Gastrocnemius medialis (tissue), 4 donors: Measurements from ENCODE around the gene THADA. TPM values are rescaled to one million over a fixed set of nuclear protein-coding genes. Genes with fewer than 3 reads are reported as not detected.

Source experiments
- ATAC-seq, 2 donors: fragments of 150-250 bp; one replicate each; pipeline ENCODE4 v1.9.1; 2016
- DNase-seq, 2 donors: peaks; one replicate each; pipeline ENCODE4 v3.0.0-alpha.2; 2019
- H3K27ac ChIP-seq, 4 donors: fragments of 200-600 bp; sonication (generic); 1 replicate in 1 of 4; 2 replicates in 3 of 4; pipeline ENCODE4 v1.5.1; 2016 to 2018; ENCODE audit warnings: mild to moderate bottlenecking in 2 of 4, moderate library complexity in 1 of 4
- H3K27me3 ChIP-seq, 3 donors: fragments of 200-600 bp; sonication (generic) in 2 of 3; 1 replicate in 1 of 3; 2 replicates in 2 of 3; pipeline versions ENCODE4 v1.5.1 to v1.6.0; 2016 to 2019; ENCODE audit warnings: mild to moderate bottlenecking in 1 of 3, moderate library complexity in 1 of 3
- H3K36me3 ChIP-seq, 2 donors: fragments of 200-600 bp; sonication (generic) in 1 of 2; one replicate each; pipeline ENCODE4 v1.5.1; 2017 to 2018
- H3K4me1 ChIP-seq, 2 donors: fragments of 200-600 bp; sonication (generic) in 1 of 2; one replicate each; pipeline ENCODE4 v1.5.1; 2016 to 2017; ENCODE audit warnings: mild to moderate bottlenecking in 2 of 2
- H3K4me3 ChIP-seq, 4 donors: fragments of 200-600 bp; sonication (generic) in 3 of 4; 1 replicate in 1 of 4; 2 replicates in 3 of 4; pipeline ENCODE4 v1.5.1; 2016 to 2019; ENCODE audit warnings: mild to moderate bottlenecking in 2 of 4
- H3K9me3 ChIP-seq, 3 donors: fragments of 200-600 bp; sonication (generic) in 2 of 3; 1 replicate in 1 of 3; 2 replicates in 2 of 3; pipeline ENCODE4 v1.5.1; 2016 to 2019
- CTCF ChIP-seq, 5 experiments: fragments of 450-650 bp in 3 of 5; fragments of 200-600 bp in 2 of 5; sonication (generic) in 2 of 5; IDR thresholded peaks in 4 of 5; conservative IDR thresholded peaks in 1 of 5; 1 replicate in 4 of 5; 2 replicates in 1 of 5; pipeline ENCODE4 v1.5.1; 2016 to 2019; ENCODE audit warnings: antibody characterized with exemption in 5 of 5, mild to moderate bottlenecking in 3 of 5, moderate library complexity in 3 of 5
- POLR2A ChIP-seq, 2 donors: fragments of 450-650 bp; IDR thresholded peaks; one replicate each; pipeline ENCODE4 v1.6.1; 2017; ENCODE audit warnings: antibody characterized with exemption in 2 of 2, mild to moderate bottlenecking in 2 of 2, moderate library complexity in 2 of 2
- in situ Hi-C, 4 donors: fragments of 200-750 bp; cut with MboI; loops; one replicate each; pipeline versions ENCODE4 v1.15.0 to v1.8.0; 2017; ENCODE audit warnings: low sequenced_read_pairs in 4 of 4
- intact Hi-C: fragments of 100-400 bp; cut with DNase I; formaldehyde crosslinking; loops from one replicate; pipeline ENCODE4 v1.15.1; 2023; ENCODE audit warnings: low total_unique reads
- total RNA-seq, 4 donors: library from RNA; depleted of rRNA; stranded (reverse); fragments of >200 nt; gene quantifications; one replicate each; pipeline versions ENCODE4 v1.1.0 to v1.2.3, GENCODE V29; 2016

THADA gene
- total RNA-seq, 4 donors from 2014 or later, result 13.6 to 19.0 (median 16.2) TPM

GRCh38 chr2:43507137-43507536 lies 88.7 kb downstream of the THADA start:
- Histone ChIP-seq H3K27me3 (no peaks in the 10 kb centered on the region), H3K4me1 (no peaks in the 10 kb centered on the region), H3K9me3 (no peaks in the 10 kb centered on the region), H3K4me3 (no peak overlapping the region), H3K36me3 (peaks cover 0 to 10% of the 10 kb centered on the region in 2 donors), H3K27ac (no peak overlapping the region)
- DNase-seq (no peak), ATAC-seq (no peak)
- TF ChIP-seq CTCF (IDR thresholded peaks at IDR 0.05 in 4 of 5, conservative IDR thresholded peaks at IDR 0.05 in 1 of 5), result no peak
- no peak for TF ChIP-seq POLR2A (IDR thresholded peaks at IDR 0.05)
- in situ Hi-C loops, result no loop called here
- intact Hi-C loops, result no loop called here

GRCh38 chr2:43495727-43496126 lies 100.1 kb downstream of the THADA start:
- DNase-seq, result no peak
- no peak overlapping the region for H3K4me3 ChIP-seq
- H3K4me1 ChIP-seq, result no peaks in the 10 kb centered on the region
- H3K36me3 ChIP-seq, result peaks cover 0 to 13% of the 10 kb centered on the region in 2 donors
- no peak for TF ChIP-seq POLR2A (IDR thresholded peaks at IDR 0.05)
- TF ChIP-seq CTCF (IDR thresholded peaks at IDR 0.05 in 4 of 5, conservative IDR thresholded peaks at IDR 0.05 in 1 of 5), result no peak
- ATAC-seq, result no peak
- no peaks in the 10 kb centered on the region for H3K27me3 ChIP-seq
- intact Hi-C loops (no loop called here), in situ Hi-C loops (loop anchor here in 1 of 4 donors (5.0 kb wide), 1 partner anchor 42 kb away; no protein-coding TSS in a partner anchor)
- H3K9me3 ChIP-seq, result no peaks in the 10 kb centered on the region
- no peak overlapping the region for H3K27ac ChIP-seq

GRCh38 chr2:43493954-43494353 lies 101.9 kb downstream of the THADA start:
- peaks cover 0 to 13% of the 10 kb centered on the region in 2 donors for H3K36me3 ChIP-seq
- intact Hi-C loops (no loop called here), in situ Hi-C loops (no loop called here)
- no peak for ATAC-seq
- H3K27me3 ChIP-seq, result no peaks in the 10 kb centered on the region
- TF ChIP-seq POLR2A (IDR thresholded peaks at IDR 0.05), result no peak
- TF ChIP-seq CTCF (IDR thresholded peaks at IDR 0.05 in 4 of 5, conservative IDR thresholded peaks at IDR 0.05 in 1 of 5), result no peak
- no peak overlapping the region for H3K27ac ChIP-seq
- H3K4me1 ChIP-seq, result no peaks in the 10 kb centered on the region
- H3K9me3 ChIP-seq, result no peaks in the 10 kb centered on the region
- no peak overlapping the region for H3K4me3 ChIP-seq
- no peak for DNase-seq

GRCh38 chr2:43491065-43491639 lies 104.7 kb downstream of the THADA start:
- in situ Hi-C loops (no loop called here), intact Hi-C loops (no loop called here)
- ATAC-seq, result no peak
- H3K4me3 ChIP-seq, result no peak overlapping the region
- H3K9me3 ChIP-seq, result no peaks in the 10 kb centered on the region
- no peaks in the 10 kb centered on the region for H3K27me3 ChIP-seq
- no peak for TF ChIP-seq CTCF (IDR thresholded peaks at IDR 0.05 in 4 of 5, conservative IDR thresholded peaks at IDR 0.05 in 1 of 5)
- TF ChIP-seq POLR2A (IDR thresholded peaks at IDR 0.05), result no peak
- no peak overlapping the region for H3K27ac ChIP-seq
- H3K4me1 ChIP-seq, result no peaks in the 10 kb centered on the region
- no peak for DNase-seq
- no peaks in the 10 kb centered on the region for H3K36me3 ChIP-seq
